Breast epithelium (tissue), 4 donors: ENCODE data around the gene BMP5. TPM values are rescaled to one million over a fixed set of nuclear protein-coding genes. Genes with fewer than 3 reads are reported as not detected.

ENCODE experiments used
- DNase-seq, 2 donors: peaks; one replicate each; pipeline ENCODE4 v3.0.0-alpha.2; 2019; ENCODE audit warnings: low spot score in 2 of 2
- H3K27ac ChIP-seq, 2 donors: fragments of 200-600 bp; sonication (generic) in 1 of 2; one replicate each; pipeline ENCODE4 v1.5.1; 2016 to 2019; ENCODE audit warnings: mild to moderate bottlenecking in 1 of 2
- H3K27me3 ChIP-seq, 2 donors: fragments of 200-600 bp; sonication (generic) in 1 of 2; one replicate each; pipeline versions ENCODE4 v1.5.1 to v1.6.0; 2017 to 2019; ENCODE audit warnings: control low read depth in 1 of 2, mild to moderate bottlenecking in 1 of 2
- H3K36me3 ChIP-seq: fragments of 200-600 bp; one replicate; pipeline ENCODE4 v1.5.1; 2019
- H3K4me1 ChIP-seq, 2 donors: fragments of 200-600 bp; sonication (generic); one replicate each; pipeline ENCODE4 v1.5.1; 2016 to 2019; ENCODE audit warnings: control low read depth in 1 of 2
- H3K4me3 ChIP-seq, 3 donors: fragments of 200-600 bp; sonication (generic); 1 replicate in 2 of 3; 2 replicates in 1 of 3; pipeline ENCODE4 v1.5.1; 2016 to 2019; ENCODE audit warnings: mild to moderate bottlenecking in 3 of 3, moderate library complexity in 2 of 3
- H3K9me3 ChIP-seq, 2 donors: fragments of 200-600 bp; sonication (generic) in 1 of 2; one replicate each; pipeline ENCODE4 v1.5.1; 2016 to 2019; ENCODE audit warnings: control low read depth in 1 of 2
- POLR2A ChIP-seq: fragments of 450-650 bp; IDR thresholded peaks from one replicate; pipeline ENCODE4 v1.6.1; 2016; ENCODE audit warnings: antibody characterized with exemption, mild to moderate bottlenecking, moderate library complexity
- POLR2AphosphoS5 ChIP-seq, 3 donors: sonication (generic); formaldehyde crosslinking; IDR thresholded peaks; one replicate each; pipeline ENCODE4 v1.6.1; 2017; ENCODE audit warnings: antibody characterized with exemption in 3 of 3
- intact Hi-C: fragments of 100-400 bp; cut with DNase I; formaldehyde crosslinking; loops from one replicate; pipeline ENCODE4 v1.15.1; 2023; ENCODE audit warnings: low total_unique reads
- total RNA-seq, 3 donors: library from RNA; depleted of rRNA; stranded (reverse); fragments of >200 nt; gene quantifications; one replicate each; pipeline ENCODE4 v1.1.0, GENCODE V29; 2016
- TF ChIP-seq, protein P1 (sequence below), 3 donors: fragments of 450-650 bp; IDR thresholded peaks; one replicate each; pipeline ENCODE4 v1.5.1; 2016 to 2017; ENCODE audit warnings: antibody characterized with exemption in 3 of 3, mild to moderate bottlenecking in 3 of 3, moderate library complexity in 3 of 3

Gene BMP5
- total RNA-seq, 3 donors from 2014 or later = 0.96 to 5.1 (median 1.3) TPM

GRCh38 chr6:55785273-55785672, 90.1 kb downstream of the BMP5 start:
- DNase-seq = no peak
- no peak overlapping the region for H3K4me3 ChIP-seq
- H3K27me3 ChIP-seq = no peaks in the 10 kb centered on the region
- no peak overlapping the region for H3K27ac ChIP-seq
- H3K4me1 ChIP-seq = no peaks in the 10 kb centered on the region
- H3K9me3 ChIP-seq = no peaks in the 10 kb centered on the region
- intact Hi-C loops = no loop called here
- TF ChIP-seq POLR2AphosphoS5 (IDR thresholded peaks at IDR 0.05) = no peak
- TF ChIP-seq, protein P1, sequence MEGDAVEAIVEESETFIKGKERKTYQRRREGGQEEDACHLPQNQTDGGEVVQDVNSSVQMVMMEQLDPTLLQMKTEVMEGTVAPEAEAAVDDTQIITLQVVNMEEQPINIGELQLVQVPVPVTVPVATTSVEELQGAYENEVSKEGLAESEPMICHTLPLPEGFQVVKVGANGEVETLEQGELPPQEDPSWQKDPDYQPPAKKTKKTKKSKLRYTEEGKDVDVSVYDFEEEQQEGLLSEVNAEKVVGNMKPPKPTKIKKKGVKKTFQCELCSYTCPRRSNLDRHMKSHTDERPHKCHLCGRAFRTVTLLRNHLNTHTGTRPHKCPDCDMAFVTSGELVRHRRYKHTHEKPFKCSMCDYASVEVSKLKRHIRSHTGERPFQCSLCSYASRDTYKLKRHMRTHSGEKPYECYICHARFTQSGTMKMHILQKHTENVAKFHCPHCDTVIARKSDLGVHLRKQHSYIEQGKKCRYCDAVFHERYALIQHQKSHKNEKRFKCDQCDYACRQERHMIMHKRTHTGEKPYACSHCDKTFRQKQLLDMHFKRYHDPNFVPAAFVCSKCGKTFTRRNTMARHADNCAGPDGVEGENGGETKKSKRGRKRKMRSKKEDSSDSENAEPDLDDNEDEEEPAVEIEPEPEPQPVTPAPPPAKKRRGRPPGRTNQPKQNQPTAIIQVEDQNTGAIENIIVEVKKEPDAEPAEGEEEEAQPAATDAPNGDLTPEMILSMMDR (IDR thresholded peaks at IDR 0.05) = no peak
- TF ChIP-seq POLR2A = no peak
- no peaks in the 10 kb centered on the region for H3K36me3 ChIP-seq

DNA sequence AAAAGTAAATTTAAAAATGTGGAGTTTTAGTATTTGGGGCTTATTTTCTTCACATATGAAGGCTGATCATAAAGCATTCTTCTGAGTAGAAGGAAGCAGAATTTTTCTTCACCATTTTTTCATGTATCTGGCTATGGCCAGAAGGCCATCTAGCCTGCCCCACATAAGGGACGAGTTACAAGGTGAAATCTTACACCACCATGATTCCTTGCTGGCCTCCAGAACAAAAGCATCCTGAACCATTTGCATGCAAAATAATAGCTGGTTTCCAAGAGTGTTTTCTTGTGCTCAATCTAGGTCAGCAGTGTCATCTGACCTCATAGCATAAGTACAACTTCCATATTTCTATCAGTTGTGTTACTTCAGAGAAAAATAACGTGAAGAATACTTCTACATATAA, 93.1 kb downstream of the BMP5 start:
- TF ChIP-seq POLR2AphosphoS5 (IDR thresholded peaks at IDR 0.05) (no peak), POLR2A (no peak)
- TF ChIP-seq, protein P1 (IDR thresholded peaks at IDR 0.05) = no peak
- no peaks in the 10 kb centered on the region for H3K36me3 ChIP-seq
- H3K27me3 ChIP-seq = no peaks in the 10 kb centered on the region
- no peak overlapping the region for H3K27ac ChIP-seq
- no peaks in the 10 kb centered on the region for H3K4me1 ChIP-seq
- DNase-seq = no peak
- H3K9me3 ChIP-seq = no peaks in the 10 kb centered on the region
- intact Hi-C loops = loop anchor here (2.0 kb wide), 1 partner anchor 47 kb away; no protein-coding TSS in a partner anchor
- no peak overlapping the region for H3K4me3 ChIP-seq

DNA sequence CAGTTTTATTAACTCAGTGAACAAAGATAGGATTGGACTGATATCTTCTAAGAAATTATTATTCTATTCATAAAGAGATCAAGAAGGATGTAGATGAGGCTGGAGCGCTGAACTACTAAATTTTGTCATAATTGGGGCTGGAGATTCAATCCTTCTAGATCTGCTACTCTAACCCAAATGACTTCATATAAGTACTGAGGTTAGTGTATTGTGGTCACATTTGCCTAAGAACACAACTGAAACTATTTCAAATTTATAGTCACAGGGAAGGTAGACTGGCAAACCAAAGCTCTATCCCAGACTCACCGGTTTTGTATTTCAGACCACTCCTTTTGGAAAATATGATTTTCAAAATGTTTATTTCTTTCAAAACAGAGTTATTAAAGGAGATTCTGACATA, 96.7 kb downstream of the BMP5 start:
- Histone ChIP-seq H3K27me3 (no peaks in the 10 kb centered on the region), H3K4me1 (no peaks in the 10 kb centered on the region), H3K36me3 (no peaks in the 10 kb centered on the region), H3K9me3 (no peaks in the 10 kb centered on the region), H3K4me3 (no peak overlapping the region), H3K27ac (no peak overlapping the region)
- no peak for DNase-seq
- intact Hi-C loops = no loop called here
- TF ChIP-seq POLR2A (no peak), POLR2AphosphoS5 (IDR thresholded peaks at IDR 0.05) (no peak)
- TF ChIP-seq, protein P1 (IDR thresholded peaks at IDR 0.05) = no peak

- DNase-seq = no peak
- Histone ChIP-seq H3K27ac (no peak overlapping the region), H3K4me1 (no peaks in the 10 kb centered on the region), H3K4me3 (no peak overlapping the region), H3K9me3 (no peaks in the 10 kb centered on the region), H3K27me3 (no peaks in the 10 kb centered on the region), H3K36me3 (no peaks in the 10 kb centered on the region)
- no peak for TF ChIP-seq POLR2AphosphoS5 (IDR thresholded peaks at IDR 0.05)
- no peak for TF ChIP-seq POLR2A
- TF ChIP-seq, protein P1 (IDR thresholded peaks at IDR 0.05) = no peak
- intact Hi-C loops = no loop called here
Measured at GRCh38 chr6:55777469-55777868, 97.9 kb downstream of the BMP5 start.

- Histone ChIP-seq H3K4me1 (no peaks in the 10 kb centered on the region), H3K36me3 (no peaks in the 10 kb centered on the region), H3K27ac (no peak overlapping the region), H3K4me3 (no peak overlapping the region), H3K27me3 (no peaks in the 10 kb centered on the region), H3K9me3 (no peaks in the 10 kb centered on the region)
- TF ChIP-seq, protein P1 (IDR thresholded peaks at IDR 0.05) = no peak
- no peak for TF ChIP-seq POLR2A
- TF ChIP-seq POLR2AphosphoS5 (IDR thresholded peaks at IDR 0.05) = no peak
- no peak for DNase-seq
- intact Hi-C loops = no loop called here
Measured at GRCh38 chr6:55776113-55776512, 99.3 kb downstream of the BMP5 start.
